ENCODE results near the gene HPSE2.
A peak's percentile ranks its signal among the peaks of the same experiment; 100 is the strongest.

HPSE2 gene

GRCh38 chr10:98461500-98461842 lies 774.2 kb downstream of the HPSE2 start:
- DNase-seq (ENCODE audit: low read depth): no peak

DNA sequence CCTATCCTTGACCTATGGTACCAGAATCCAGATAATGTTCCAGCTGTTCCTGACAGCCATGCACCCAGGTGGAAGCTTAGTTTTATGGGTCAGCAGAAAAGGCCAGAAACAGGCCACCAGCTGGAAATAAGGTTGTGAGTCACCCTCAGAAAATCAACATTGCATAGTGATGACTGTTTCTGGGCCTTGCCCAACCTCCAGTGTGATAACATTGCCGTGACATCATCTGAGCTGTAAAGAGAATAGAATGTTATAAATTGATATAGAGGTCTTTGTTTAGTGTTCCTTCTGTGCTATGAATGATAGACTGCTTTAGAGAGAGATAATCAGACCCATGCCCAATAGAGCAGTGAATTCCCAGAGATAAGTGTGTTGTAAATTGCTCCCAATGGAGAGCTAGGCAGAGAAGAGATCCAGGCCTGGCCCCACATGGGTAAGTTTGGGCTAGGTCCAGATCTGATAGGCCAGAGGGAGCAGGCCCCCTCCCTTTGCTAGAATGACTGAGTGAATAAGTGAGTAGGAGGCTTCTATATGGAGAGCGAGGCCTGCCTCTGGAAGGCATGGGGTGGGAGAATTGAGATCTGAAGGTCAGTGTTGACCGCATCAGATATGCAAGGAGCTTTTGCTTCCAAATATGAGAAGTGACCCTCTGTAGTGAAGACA lies 774.7 kb downstream of the HPSE2 start:
- DNase-seq (ENCODE audit: low read depth): no peak

DNA sequence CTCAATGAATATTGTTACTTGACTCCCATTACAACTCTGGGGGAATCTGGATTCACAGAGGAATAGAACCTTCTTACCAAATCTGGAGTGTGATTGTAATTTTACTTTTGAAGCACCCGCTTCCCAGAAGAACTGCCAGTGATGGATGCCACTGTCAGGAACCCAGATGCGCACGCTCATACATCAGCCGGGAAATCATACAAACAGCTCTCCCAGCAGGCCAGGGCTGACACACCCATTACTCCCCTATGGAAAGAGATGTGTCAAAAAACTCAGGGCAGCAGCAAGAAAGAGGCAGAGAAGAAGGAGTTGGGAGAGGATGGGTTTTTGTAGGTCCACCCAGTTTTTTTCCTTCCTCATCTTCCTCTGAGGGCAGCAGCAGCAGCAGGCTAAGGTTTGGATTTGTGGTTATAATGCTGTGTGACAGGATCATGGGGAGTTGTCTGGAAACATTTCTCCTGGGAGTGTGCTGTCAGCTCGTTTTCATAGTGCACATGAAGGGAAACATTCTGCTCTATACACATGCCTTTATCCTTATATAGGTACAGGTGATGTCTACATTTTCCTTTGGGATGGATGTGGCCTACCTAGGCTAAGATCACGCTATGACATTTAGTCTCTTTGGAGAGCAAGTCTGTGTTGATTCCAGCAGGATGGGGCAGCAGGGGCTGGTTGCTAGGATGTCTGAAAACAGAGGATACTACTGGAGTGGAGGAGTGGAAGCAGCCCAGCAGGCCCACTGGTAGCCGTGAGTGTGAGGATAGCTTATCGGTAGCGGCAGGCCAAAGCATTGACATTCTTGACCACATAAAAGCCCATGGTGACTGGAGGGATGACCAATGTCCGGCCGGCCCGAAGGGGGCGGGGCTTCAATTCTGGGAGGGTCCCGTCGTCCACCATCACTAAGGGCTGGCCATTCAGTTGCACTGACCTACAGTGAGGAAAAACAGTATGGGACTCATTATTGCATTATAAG lies 776.6 kb downstream of the HPSE2 start:
- no peak for DNase-seq (ENCODE audit: low read depth)

DNA sequence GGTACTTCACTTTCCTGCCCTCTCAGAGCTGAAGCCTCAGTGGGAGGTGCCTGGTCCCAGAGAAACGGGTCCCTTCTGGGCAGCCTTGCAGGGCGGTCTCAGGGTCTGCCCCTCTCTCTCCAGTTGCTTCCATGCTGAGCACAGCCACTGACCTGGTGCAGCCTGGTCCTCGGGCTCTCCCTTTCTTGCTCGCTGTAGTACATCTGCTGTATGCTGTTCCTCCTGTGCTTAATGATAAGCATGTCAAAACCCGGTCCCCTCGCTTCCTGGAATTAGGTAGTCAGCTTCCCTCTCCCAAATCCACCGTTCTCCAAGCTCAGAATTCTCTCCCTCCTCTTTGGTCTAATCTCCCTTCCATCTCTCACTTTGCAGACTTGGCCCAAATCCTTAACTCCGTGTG lies 777.9 kb downstream of the HPSE2 start:
- DNase-seq (ENCODE audit: low read depth): no peak

DNA sequence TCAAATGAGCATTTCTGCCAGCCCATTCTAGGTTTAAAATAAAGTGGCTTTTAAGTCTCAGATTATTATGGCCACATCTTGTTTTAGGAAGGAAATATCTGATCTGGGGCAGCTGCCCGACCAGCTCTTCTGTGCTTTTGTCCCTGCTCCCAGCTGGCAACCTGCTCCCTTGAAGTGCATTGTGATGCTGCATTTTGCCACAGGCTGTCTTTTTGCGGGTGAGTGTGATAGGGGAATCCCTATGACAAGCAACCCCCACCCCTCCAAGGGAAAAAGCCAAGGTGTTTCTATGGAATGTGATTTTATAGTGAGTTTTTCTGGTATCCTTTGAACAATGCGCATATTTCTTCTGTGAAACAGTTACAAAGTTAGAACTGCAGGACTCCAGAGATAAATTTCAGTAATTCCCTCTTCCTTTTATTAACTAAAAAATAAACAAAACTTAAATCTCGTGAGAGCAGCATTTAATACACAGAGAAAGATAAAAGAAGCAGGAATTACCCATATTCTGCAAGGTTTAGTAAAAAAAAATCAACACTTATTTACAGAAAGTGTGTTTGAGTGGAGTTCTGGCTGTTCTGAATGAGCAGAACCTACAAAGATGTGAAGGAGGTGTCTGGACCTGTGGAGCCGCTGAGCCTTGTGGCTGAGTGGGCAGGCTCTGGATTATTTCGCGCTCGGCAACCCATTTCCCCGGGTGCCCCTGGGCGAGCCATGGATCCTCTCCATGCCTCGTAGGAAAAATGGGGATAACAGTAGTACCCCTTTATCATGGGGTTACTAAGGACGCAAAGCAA lies 778.8 kb downstream of the HPSE2 start:
- no peak for DNase-seq (ENCODE audit: low read depth)

GRCh38 chr10:98456043-98456570 lies 779.5 kb downstream of the HPSE2 start:
- no peak for DNase-seq (ENCODE audit: low read depth)

DNA sequence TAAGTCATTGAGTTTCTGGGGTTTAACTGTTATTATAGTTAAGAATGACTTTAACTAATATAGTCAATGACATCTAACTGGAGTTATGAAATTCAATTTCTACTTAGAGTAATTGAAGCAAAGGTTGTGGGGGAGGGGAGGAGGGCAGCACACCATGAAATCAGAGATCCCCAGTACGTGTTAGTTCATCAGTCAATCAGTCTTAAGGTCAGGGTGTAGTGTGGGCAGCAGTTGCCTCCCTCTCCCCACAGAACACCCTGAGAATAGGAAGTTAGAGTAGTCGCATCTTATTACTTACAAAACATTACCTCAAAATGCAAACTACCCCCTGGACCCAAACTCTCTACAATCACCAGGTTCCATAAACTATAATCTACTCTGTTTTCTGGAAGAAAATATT lies 781.9 kb downstream of the HPSE2 start:
- no peak for DNase-seq (ENCODE audit: low read depth)

GRCh38 chr10:98450618-98451017 lies 785.0 kb downstream of the HPSE2 start:
- no peak for DNase-seq (ENCODE audit: low read depth)

DNA sequence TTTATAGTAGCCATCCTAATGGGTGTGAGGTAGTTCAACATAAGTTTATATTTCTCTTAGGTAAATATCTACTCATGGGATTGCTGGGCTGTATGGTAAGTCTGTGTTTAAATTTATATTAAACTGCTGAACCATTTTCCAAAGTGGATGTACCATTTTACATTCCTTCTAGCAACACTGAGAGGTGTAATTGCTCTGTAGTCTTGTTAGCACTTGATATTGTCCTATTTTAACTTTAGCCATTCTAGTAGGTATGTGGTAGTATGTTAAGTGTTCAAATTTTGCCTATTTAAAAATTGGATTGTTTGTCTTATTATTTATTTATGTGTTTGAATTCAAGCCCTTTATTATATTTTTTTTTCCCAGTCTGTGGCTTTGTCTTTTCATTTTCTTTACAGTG lies 786.4 kb downstream of the HPSE2 start:
- DNase-seq (ENCODE audit: low read depth): no peak

DNA sequence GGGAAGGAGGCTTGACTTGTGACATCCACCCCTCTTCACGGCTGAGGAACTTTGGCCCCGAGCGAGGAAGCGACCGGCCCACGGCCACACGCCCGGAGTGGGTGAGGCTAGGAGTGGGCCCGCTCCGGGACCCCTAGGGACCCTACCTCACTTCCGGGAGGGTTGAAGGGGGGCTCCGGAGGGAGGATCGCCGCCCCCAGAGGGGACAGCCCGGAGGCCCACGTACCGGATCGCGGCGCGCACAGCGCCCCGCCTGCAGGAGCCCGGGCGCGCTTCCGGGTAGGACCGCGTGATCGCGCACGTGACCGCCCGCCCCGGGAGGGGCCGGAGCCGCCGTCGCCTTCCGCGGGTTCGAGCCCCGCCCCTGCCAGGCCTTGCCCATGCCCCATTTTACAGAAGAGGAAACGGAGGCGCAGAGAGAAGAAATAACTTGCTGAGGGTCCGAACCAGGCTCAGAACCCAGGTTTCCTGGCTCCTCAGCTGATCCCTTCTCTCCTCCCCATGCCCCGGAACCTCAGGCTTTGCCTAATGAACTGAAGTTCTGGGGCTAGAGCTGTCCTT lies 788.9 kb downstream of the HPSE2 start, which contains the start of gene HPS1:
HPS1 (minus strand) TSS at position 275 of the 561 bp plus-strand sequence. CDS start 3,695 bp downstream, outside the sequence.
- peak; percentile 61 for DNase-seq (ENCODE audit: low read depth)

DNA sequence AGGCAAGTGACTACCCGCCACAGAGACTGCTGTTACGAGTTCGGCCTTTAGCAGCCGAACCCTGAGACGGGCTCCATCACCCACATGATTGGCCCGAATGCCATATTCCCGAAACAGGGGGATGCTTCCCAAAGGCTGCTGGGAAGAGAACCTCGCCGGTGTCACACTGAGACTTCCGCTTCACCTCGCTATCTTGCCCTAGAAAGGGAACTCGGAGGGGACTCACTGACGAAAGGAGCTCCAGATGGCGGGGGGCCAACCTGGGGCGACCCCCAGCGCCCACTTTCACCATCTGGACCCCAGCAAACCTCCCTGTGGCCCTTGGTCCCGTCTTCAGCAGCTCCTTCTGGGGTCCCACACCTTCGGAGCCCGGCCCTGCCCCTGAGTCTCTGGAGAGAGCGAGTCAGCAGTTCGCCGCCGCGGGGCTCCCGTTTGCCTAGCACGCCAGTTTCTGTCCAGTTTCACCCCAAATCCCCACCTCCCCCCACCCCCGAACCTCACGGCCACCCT lies 789.4 kb downstream of the HPSE2 start:
- no peak for DNase-seq (ENCODE audit: low read depth)

DNA sequence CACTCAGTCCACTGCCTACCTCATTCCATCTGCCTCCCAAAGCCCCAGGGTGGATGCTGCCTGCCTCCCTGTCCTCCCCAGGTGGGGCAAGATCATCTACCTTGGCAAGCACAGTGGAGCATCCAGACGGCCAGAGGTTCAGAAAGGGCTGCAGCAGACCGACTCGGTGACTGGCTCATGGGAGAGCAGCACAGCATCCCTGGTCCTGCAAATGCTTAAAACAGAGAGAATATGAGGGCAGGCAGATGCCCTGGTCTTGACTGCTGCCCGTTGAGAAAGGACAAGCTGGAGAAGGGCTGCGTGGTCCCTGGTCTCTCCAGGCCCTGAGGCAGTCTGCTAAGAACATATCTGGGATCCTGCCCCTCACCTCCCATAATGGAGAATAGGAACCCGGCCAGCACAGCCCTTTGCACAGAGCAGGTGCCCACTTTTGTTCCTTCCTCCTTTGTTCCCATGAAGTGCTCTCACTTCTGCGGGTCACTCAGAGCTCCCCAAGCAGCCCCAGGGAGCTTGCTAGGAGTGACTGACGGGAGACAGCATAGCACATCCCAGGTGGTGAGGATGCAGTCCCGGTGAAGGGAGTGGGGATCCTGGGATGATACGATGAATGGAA lies 790.3 kb downstream of the HPSE2 start:
- DNase-seq (ENCODE audit: low read depth): no peak

DNA sequence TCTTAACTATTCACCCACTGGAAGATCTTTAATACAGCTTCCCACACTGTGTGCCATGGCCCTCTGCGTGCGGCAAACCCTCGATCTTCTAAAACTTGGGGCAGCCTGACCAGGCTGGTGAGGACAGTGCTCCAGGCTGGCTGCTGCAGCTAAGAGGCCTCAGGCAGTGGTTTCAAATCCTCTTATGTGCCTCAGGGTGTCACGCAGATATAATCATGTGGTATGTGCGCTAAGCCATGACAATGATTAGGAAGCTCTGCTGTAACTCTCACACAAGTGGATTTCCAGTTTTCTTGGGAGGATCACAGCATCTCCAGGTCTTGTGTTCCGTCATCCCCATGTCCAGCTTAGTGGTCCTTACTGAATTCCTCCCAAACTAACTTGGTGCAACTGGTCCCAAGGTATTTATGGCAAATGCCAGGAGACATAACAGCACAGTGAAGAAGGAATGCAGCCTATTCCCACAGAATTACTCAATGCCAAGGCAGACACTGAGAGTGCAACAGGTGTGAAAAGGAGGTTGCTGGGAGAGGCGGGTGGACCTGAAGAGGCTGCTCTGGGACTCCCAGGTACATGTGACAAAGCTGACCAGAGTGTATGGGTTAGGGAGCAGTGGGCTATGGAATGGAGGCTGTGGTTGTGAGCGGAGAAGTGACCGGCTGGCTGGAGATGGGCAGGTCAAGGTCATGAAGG lies 791.2 kb downstream of the HPSE2 start:
- DNase-seq (ENCODE audit: low read depth): no peak

DNA sequence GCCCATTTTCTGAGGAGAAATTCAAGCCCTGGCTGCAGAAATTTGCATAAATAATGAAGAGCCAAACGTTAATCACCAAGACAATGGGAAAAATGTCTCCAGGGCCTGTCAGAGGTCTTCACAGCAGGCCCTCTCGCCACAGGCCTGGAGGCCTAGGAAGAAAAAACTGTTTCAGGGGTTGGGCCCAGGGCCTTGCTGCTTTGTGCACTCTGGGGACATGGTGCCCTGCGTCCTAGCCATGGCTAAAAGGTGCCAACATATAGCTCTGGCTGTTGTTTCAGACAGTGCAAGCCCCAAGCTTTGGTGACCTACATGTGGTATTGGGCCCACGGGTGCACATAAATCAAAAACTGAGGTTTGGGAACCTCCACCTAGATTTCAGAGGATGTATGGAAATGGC lies 796.9 kb downstream of the HPSE2 start:
- DNase-seq (ENCODE audit: low read depth): no peak

GRCh38 chr10:98436704-98437103 lies 798.9 kb downstream of the HPSE2 start:
- DNase-seq (ENCODE audit: low read depth): no peak

DNA sequence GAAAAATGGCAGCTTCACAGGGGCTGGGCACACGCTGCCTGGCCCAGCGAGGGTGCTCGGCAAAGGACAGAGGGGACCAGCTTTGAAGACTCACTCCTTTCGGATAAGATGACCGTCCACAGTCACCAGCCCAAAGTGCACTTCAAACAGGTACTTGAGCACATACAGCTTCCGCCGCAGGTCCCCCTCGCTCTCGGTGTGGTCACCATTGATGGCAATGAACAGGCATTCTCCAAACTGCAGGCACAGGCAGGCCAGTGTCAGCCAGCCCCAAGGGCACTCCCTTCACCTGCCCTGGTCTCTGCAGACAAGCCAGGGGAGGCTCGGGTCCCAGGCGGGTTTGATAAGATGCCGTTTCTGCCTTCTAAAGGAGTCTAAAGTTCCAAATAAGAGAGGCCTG lies 800.5 kb downstream of the HPSE2 start:
- no peak for DNase-seq (ENCODE audit: low read depth)

DNA sequence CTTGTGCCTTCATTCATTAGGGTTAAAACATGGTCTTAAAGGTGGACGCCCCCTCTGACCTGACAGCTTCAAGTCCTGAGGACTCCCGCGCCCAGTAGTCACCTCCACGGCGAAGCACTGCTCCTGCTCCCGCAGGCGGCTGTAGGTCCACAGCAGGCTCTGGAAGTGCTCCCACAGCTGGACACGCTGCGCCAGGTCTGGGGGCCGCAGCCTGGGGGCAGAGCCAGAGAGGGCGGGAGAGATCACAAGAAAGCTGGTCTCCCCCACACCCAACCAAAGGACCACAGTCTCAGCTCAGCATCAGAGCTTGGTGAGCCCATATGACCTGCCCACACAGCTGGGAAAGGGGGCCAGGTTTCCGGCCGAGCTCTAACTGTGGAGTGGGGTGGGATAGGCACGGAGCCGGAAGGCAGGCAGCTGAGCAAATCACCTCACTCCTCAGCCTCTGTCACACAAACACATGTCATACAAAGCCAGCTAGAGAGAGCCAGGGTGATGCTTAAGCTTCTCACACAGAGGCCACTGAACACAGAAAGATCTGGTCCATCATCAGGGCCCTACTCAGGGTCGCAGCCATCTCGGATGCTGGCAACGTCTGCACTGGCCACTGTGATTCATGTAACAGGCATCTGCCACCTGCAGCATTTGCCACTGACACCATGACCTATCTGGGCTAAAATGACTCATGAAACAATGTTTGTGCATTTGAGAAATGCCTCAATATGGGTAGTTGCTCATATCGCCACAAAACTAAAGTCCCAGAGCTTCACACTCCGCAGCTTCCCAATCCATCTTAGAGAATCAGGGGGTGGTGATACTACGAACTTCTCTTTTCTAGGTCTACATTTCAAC lies 801.5 kb downstream of the HPSE2 start:
- no peak for DNase-seq (ENCODE audit: low read depth)

DNA sequence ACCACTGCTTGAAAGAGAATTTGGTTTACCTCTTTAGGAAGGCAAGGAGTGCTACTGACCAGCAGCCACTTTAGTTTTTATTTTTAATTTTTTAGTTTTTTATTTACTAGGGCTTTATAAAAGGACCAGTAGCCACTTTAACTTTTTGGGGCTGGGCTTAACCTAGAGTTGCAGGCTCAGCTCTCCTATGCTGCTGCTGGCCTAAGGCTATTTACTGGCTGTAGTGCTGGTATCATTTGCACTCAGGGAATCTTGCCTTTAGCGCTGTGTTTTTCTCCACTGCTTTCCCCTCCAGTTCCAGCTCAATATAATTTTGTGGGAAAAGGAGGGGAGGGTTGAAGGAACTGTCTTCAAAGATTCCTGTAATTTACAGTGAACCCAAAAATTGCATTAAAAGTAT lies 802.3 kb downstream of the HPSE2 start:
- DNase-seq (ENCODE audit: low read depth): no peak

DNA sequence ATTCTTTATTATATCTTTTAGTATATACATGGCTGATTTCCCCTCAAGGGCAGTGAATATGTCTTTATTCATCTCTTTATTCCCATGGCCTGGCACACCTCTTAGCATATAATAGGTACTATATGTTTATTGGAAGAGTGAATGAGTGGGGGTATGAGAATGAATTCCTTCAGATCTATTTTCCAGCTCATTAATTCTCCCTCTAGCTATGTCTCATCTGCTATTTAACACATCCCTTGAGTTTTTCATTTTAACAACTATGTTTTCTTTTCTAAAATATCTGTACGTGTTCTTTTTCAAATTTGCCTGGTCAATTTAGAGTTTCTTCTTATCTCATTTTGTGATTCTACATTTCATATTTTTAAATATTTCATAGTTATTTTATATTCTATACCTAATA lies 803.3 kb downstream of the HPSE2 start:
- DNase-seq (ENCODE audit: low read depth): no peak

- no peak for DNase-seq (ENCODE audit: low read depth)
Measured at GRCh38 chr10:98431016-98431415, 804.6 kb downstream of the HPSE2 start.
